B cell (primary cell): Measurements from ENCODE around the gene ARSI. TPM values are rescaled to one million over a fixed set of nuclear protein-coding genes. Genes with fewer than 3 reads are reported as not detected.

ENCODE experiments used
- ATAC-seq: fragments of 200-7000 bp; cut with Tn5 transposase; one replicate; pipeline ENCODE4 v1.10.0; 2021; ENCODE audit warnings: low read depth, mild to moderate bottlenecking, moderate number of reproducible peaks, moderate library complexity
- CTCF ChIA-PET: fragments of 350-600 bp; sonication (Branson Sonifier 250); formaldehyde crosslinking; loops from one replicate; lab custom pipeline; 2021; ENCODE audit warnings: antibody characterized with exemption, inconsistent platforms; lab: Charles Lee
- POLR2A ChIA-PET: fragments of 350-600 bp; sonication (Branson Sonifier 250); formaldehyde crosslinking; loops from one replicate; lab custom pipeline; 2021; ENCODE audit warnings: antibody characterized with exemption; lab: Charles Lee
- DNase-seq: peaks from one replicate; pipeline ENCODE4 v3.0.0; 2013
- H2AFZ ChIP-seq: 2 replicates; pipeline ENCODE4 v1.6.1; 2012; ENCODE audit warnings: mild to moderate bottlenecking, low read depth, low read length; ENCODE audit not compliant: insufficient read depth, poor library complexity, severe bottlenecking
- H3K27ac ChIP-seq, 2 donors: 1 replicate in 1 of 2; 2 replicates in 1 of 2; pipeline ENCODE4 v1.5.1; 2012 to 2013; ENCODE audit warnings: low read length in 2 of 2, mild to moderate bottlenecking in 2 of 2, moderate library complexity in 1 of 2
- H3K27me3 ChIP-seq, 4 experiments: fragments of 200-600 bp in 1 of 4; sonication (generic) in 1 of 4; replicated peaks in 1 of 4; 1 replicate in 2 of 4; 2 replicates in 2 of 4; pipeline versions ENCODE4 v1.6.1 to v1.7.0; 2013 to 2016; ENCODE audit warnings: low read length in 3 of 4, mild to moderate bottlenecking in 2 of 4, mixed read lengths in 1 of 4, moderate library complexity in 1 of 4; ENCODE audit not compliant: insufficient read depth in 4 of 4, control insufficient read depth in 3 of 4; ENCODE audit errors: control extremely low read depth in 1 of 4
- H3K36me3 ChIP-seq, 2 experiments: replicated peaks in 1 of 2; 1 replicate in 1 of 2; 2 replicates in 1 of 2; pipeline versions ENCODE4 v1.6.1 to v1.7.1; 2013; ENCODE audit warnings: low read length in 1 of 2; ENCODE audit not compliant: insufficient read depth in 2 of 2, control insufficient read depth in 1 of 2; ENCODE audit errors: control extremely low read depth in 1 of 2, extremely low read depth in 1 of 2
- H3K4me1 ChIP-seq, 2 donors: fragments of 200-600 bp in 1 of 2; sonication (generic) in 1 of 2; 1 replicate in 1 of 2; 2 replicates in 1 of 2; pipeline versions ENCODE4 v1.5.1 to v1.6.1; 2013 to 2017; ENCODE audit warnings: low read length in 2 of 2; ENCODE audit not compliant: control insufficient read depth in 2 of 2, insufficient read depth in 2 of 2
- H3K4me2 ChIP-seq: replicated peaks from 2 replicates; pipeline ENCODE3; 2012; ENCODE audit warnings: mild to moderate bottlenecking, low read depth, low read length; ENCODE audit not compliant: poor library complexity, severe bottlenecking
- H3K4me3 ChIP-seq, 5 experiments: fragments of 200-600 bp in 1 of 5; sonication (generic) in 1 of 5; 1 replicate in 3 of 5; 2 replicates in 2 of 5; pipeline versions ENCODE4 v1.5.1 to v1.7.0; 2011 to 2016; ENCODE audit warnings: low read length in 4 of 5, mild to moderate bottlenecking in 4 of 5, low read depth in 2 of 5, control low read depth in 1 of 5, moderate library complexity in 1 of 5; ENCODE audit not compliant: insufficient read depth in 1 of 5; ENCODE audit errors: control extremely low read depth in 1 of 5, extremely low read depth in 1 of 5
- H3K79me2 ChIP-seq: fragments of 200-600 bp; sonication (generic); one replicate; pipeline ENCODE4 v1.6.0; 2016; ENCODE audit warnings: low read length; ENCODE audit not compliant: control insufficient read depth, insufficient read depth
- H3K9ac ChIP-seq: fragments of 200-600 bp; sonication (generic); 2 replicates; pipeline ENCODE4 v1.6.1; 2017; ENCODE audit warnings: mild to moderate bottlenecking, low read length, moderate library complexity
- H3K9me3 ChIP-seq, 3 donors: one replicate each; pipeline versions ENCODE4 v1.6.1 to v1.7.1; 2013; ENCODE audit warnings: low read length in 2 of 3; ENCODE audit not compliant: control insufficient read depth in 2 of 3, insufficient read depth in 1 of 3; ENCODE audit errors: control extremely low read depth in 1 of 3
- H4K20me1 ChIP-seq: 2 replicates; pipeline ENCODE4 v1.6.0; 2012; ENCODE audit warnings: mild to moderate bottlenecking, low read length; ENCODE audit not compliant: insufficient read depth, control insufficient read depth, poor library complexity, severe bottlenecking
- H3K27ac Mint-ChIP-seq: one replicate; pipeline ENCODE4 v1.8.0; 2021; ENCODE audit warnings: mixed read lengths
- H3K27me3 Mint-ChIP-seq: one replicate; pipeline ENCODE4 v1.8.0; 2021; ENCODE audit warnings: mixed read lengths
- H3K4me1 Mint-ChIP-seq: one replicate; pipeline ENCODE4 v1.8.0; 2021; ENCODE audit warnings: mixed read lengths
- H3K4me3 Mint-ChIP-seq: one replicate; pipeline ENCODE4 v1.8.0; 2021; ENCODE audit warnings: mixed read lengths
- H3K9me3 Mint-ChIP-seq: one replicate; pipeline ENCODE4 v1.8.0; 2022; ENCODE audit warnings: mixed read lengths; ENCODE audit not compliant: insufficient read depth
- CTCF ChIP-seq: fragments of 200-600 bp; IDR thresholded peaks from one replicate; pipeline ENCODE4 v1.8.0; 2022; ENCODE audit warnings: antibody characterized with exemption, mild to moderate bottlenecking
- EZH2 ChIP-seq: IDR thresholded peaks from 2 replicates; pipeline ENCODE4 v1.6.1; 2012; ENCODE audit warnings: borderline replicate concordance, low read depth, mild to moderate bottlenecking, moderate library complexity, low read length; ENCODE audit not compliant: insufficient read depth, poor library complexity, severe bottlenecking
- WGBS: methylation state at CpG from one replicate; pipeline ENCODE4 v1.1.5; 2013; ENCODE audit warnings: missing lambda C conversion rate; ENCODE audit not compliant: insufficient coverage; 5-methylcytosine and 5-hydroxymethylcytosine counted together
- intact Hi-C: fragments of 100-400 bp; cut with micrococcal nuclease; formaldehyde crosslinking; loops from one replicate; pipeline ENCODE4 v1.10.0; 2022
- polyA plus RNA-seq: library from polyadenylated mRNA; depleted of rRNA; stranded (reverse); fragments of >200 nt; gene quantifications from 2 replicates; pipeline ENCODE4 v1.2.3, GENCODE V29; 2012
- total RNA-seq, 2 donors: library from RNA; stranded (reverse); fragments of 120-200 nt in 1 of 2; gene quantifications; 1 replicate in 1 of 2; 2 replicates in 1 of 2; pipeline versions ENCODE4 v1.2.3 to v1.2.4, GENCODE V29; 2013 to 2022

Gene ARSI
- total and polyA plus RNA-seq, 2 donors (not counting 1 experiment from before 2014, with no cell fraction given), result not detected

- Histone ChIP-seq H3K4me2 (no peak overlapping the region), H2AFZ (no peak overlapping the region), H3K9ac (no peak overlapping the region), H3K4me3 (no peak overlapping the region), H3K27me3 (peaks cover 0 to 3% (median 0%) of the 10 kb centered on the region in 4 experiments), H3K4me1 (no peaks in the 10 kb centered on the region), H3K79me2 (no peaks in the 10 kb centered on the region), H3K27ac (no peak overlapping the region), H3K9me3 (peaks cover 0 to 5% (median 0%) of the 10 kb centered on the region in 3 donors), H4K20me1 (no peaks in the 10 kb centered on the region), H3K36me3 (no peaks in the 10 kb centered on the region)
- DNase-seq (no peak), ATAC-seq (no peak)
- intact Hi-C loops, result no loop called here
- Mint-ChIP-seq H3K9me3 (no peaks in the 10 kb centered on the region), H3K27ac (no peak overlapping the region), H3K4me3 (no peak overlapping the region), H3K27me3 (peaks cover 7% of the 10 kb centered on the region), H3K4me1 (no peaks in the 10 kb centered on the region)
- 97% methylated on average over 7 of the region's 9 CpGs for WGBS
- POLR2A ChIA-PET, result no interaction called here
- CTCF ChIA-PET, result no interaction called here
- TF ChIP-seq CTCF (no peak), EZH2 (no peak)
These were observed 55.0 kb downstream of the ARSI start for GRCh38 chr5:150247726-150248125.

GRCh38 chr5:150246835-150247234, 55.9 kb downstream of the ARSI start:
- Histone ChIP-seq H3K36me3 (no peaks in the 10 kb centered on the region), H3K4me2 (no peak overlapping the region), H3K4me1 (no peaks in the 10 kb centered on the region), H2AFZ (no peak overlapping the region), H3K9me3 (peaks cover 0 to 5% (median 0%) of the 10 kb centered on the region in 3 donors), H4K20me1 (no peaks in the 10 kb centered on the region), H3K27me3 (peaks cover 0 to 3% (median 0%) of the 10 kb centered on the region in 4 experiments), H3K4me3 (no peak overlapping the region), H3K79me2 (no peaks in the 10 kb centered on the region), H3K27ac (no peak overlapping the region), H3K9ac (no peak overlapping the region)
- no peak overlapping the region for H3K4me3 Mint-ChIP-seq
- ChIA-PET POLR2A (no interaction called here), CTCF (interaction anchor here (0.6 kb wide), 1 partner anchor 187 kb away, joined by 4 read pairs; no protein-coding TSS in a partner anchor)
- H3K27ac Mint-ChIP-seq, result no peak overlapping the region
- ATAC-seq (no peak), DNase-seq (no peak)
- intact Hi-C loops, result no loop called here
- H3K9me3 Mint-ChIP-seq, result no peaks in the 10 kb centered on the region
- WGBS, result 85% methylated on average over 5 of the region's 5 CpGs
- peaks cover 7% of the 10 kb centered on the region for H3K27me3 Mint-ChIP-seq
- no peaks in the 10 kb centered on the region for H3K4me1 Mint-ChIP-seq
- TF ChIP-seq EZH2 (no peak), CTCF (no peak)
